Sigmoid colon (tissue), 4 donors: ENCODE data around the gene PLA1A.

Source experiments
- CTCF ChIP-seq, 4 experiments: fragments of 450-650 bp in 3 of 4; fragments of 200-600 bp in 1 of 4; IDR thresholded peaks; one replicate each; pipeline ENCODE4 v1.5.1; 2016 to 2019; ENCODE audit warnings: antibody characterized with exemption in 4 of 4, mild to moderate bottlenecking in 3 of 4, moderate library complexity in 2 of 4
- POLR2A ChIP-seq, 2 donors: fragments of 450-650 bp; IDR thresholded peaks; one replicate each; pipeline ENCODE4 v1.6.1; 2016; ENCODE audit warnings: antibody characterized with exemption in 2 of 2, mild to moderate bottlenecking in 2 of 2, moderate library complexity in 2 of 2
- POLR2AphosphoS5 ChIP-seq, 4 donors: sonication (generic); formaldehyde crosslinking; IDR thresholded peaks; one replicate each; pipeline ENCODE4 v1.6.1; 2017; ENCODE audit warnings: antibody characterized with exemption in 4 of 4

- TF ChIP-seq POLR2A (IDR thresholded peaks at IDR 0.05), result no peak
- peak in 1 of 4 donors; percentile 47 for TF ChIP-seq POLR2AphosphoS5 (IDR thresholded peaks at IDR 0.05)
- TF ChIP-seq CTCF (IDR thresholded peaks at IDR 0.05), result no peak
Measured at GRCh38 chr3:119647171-119647570, 49.5 kb downstream of the PLA1A start.
